Mesendoderm (in vitro differentiated cells): ENCODE data around the gene GLIPR1.

Experiments used
- DNase-seq: peaks from one replicate; pipeline ENCODE4 v3.0.0; 2013
- H2AK5ac ChIP-seq: 2 replicates; pipeline ENCODE4 v1.6.1; 2013; ENCODE audit warnings: low read length, inconsistent platforms
- H2BK120ac ChIP-seq: 2 replicates; pipeline ENCODE4 v1.6.1; 2013; ENCODE audit warnings: low read depth, mild to moderate bottlenecking, low read length, moderate library complexity, mixed read lengths
- H2BK15ac ChIP-seq: replicated peaks from 2 replicates; pipeline ENCODE4 v1.6.1; 2013; ENCODE audit warnings: low read depth, mild to moderate bottlenecking, moderate library complexity
- H2BK5ac ChIP-seq: 2 replicates; pipeline ENCODE4 v1.6.1; 2013; ENCODE audit warnings: low read length, inconsistent platforms
- H3K18ac ChIP-seq: 2 replicates; pipeline ENCODE4 v1.6.1; 2013; ENCODE audit warnings: mild to moderate bottlenecking, low read length, mixed read lengths
- H3K23ac ChIP-seq: one replicate; pipeline ENCODE4 v1.6.1; 2013; ENCODE audit warnings: low read length
- H3K27ac ChIP-seq: 2 replicates; pipeline ENCODE4 v1.5.1; 2013; ENCODE audit warnings: low read depth, mild to moderate bottlenecking, inconsistent platforms, low read length, moderate library complexity
- H3K27me3 ChIP-seq: 2 replicates; pipeline ENCODE4 v1.6.1; 2013; ENCODE audit warnings: low read length, control low read depth, mild to moderate bottlenecking, inconsistent platforms; ENCODE audit not compliant: insufficient read depth, poor library complexity
- H3K36me3 ChIP-seq: 2 replicates; pipeline ENCODE4 v1.6.1; 2013; ENCODE audit warnings: low read length, inconsistent platforms; ENCODE audit not compliant: control insufficient read depth, insufficient read depth
- H3K4ac ChIP-seq: one replicate; pipeline ENCODE4 v1.6.1; 2013; ENCODE audit warnings: low read depth, mild to moderate bottlenecking, low read length, moderate library complexity
- H3K4me1 ChIP-seq: 2 replicates; pipeline ENCODE4 v1.6.1; 2013; ENCODE audit warnings: low read depth, low read length, inconsistent platforms; ENCODE audit not compliant: control insufficient read depth
- H3K4me2 ChIP-seq: 2 replicates; pipeline ENCODE4 v1.6.1; 2013; ENCODE audit warnings: low read length
- H3K4me3 ChIP-seq: 2 replicates; pipeline ENCODE4 v1.5.1; 2013; ENCODE audit warnings: mild to moderate bottlenecking, low read length
- H3K56ac ChIP-seq: one replicate; pipeline ENCODE4 v1.6.1; 2013; ENCODE audit warnings: low read length
- H3K79me1 ChIP-seq: 2 replicates; pipeline ENCODE4 v1.6.1; 2013; ENCODE audit warnings: low read length, inconsistent platforms
- H3K79me2 ChIP-seq: 2 replicates; pipeline ENCODE4 v1.6.1; 2013; ENCODE audit warnings: mild to moderate bottlenecking, low read length; ENCODE audit not compliant: control insufficient read depth, insufficient read depth
- H3K9ac ChIP-seq: 2 replicates; pipeline ENCODE4 v1.6.1; 2013; ENCODE audit warnings: low read length, inconsistent platforms
- H4K5ac ChIP-seq: one replicate; pipeline ENCODE4 v1.6.1; 2013; ENCODE audit warnings: low read length
- H4K8ac ChIP-seq: one replicate; pipeline ENCODE4 v1.6.1; 2013; ENCODE audit warnings: low read depth, mild to moderate bottlenecking, control low read depth, low read length, moderate library complexity
- WGBS: extraction: QIAGEN DNeasy Blood & Tissue Kit; methylation state at CpG from one replicate; pipeline ENCODE4 v1.1.7; 2013; ENCODE audit warnings: low lambda C conversion rate, missing lambda C conversion rate; ENCODE audit not compliant: insufficient coverage; ENCODE audit errors: extremely low coverage; 5-methylcytosine and 5-hydroxymethylcytosine counted together

GLIPR1 gene

DNA sequence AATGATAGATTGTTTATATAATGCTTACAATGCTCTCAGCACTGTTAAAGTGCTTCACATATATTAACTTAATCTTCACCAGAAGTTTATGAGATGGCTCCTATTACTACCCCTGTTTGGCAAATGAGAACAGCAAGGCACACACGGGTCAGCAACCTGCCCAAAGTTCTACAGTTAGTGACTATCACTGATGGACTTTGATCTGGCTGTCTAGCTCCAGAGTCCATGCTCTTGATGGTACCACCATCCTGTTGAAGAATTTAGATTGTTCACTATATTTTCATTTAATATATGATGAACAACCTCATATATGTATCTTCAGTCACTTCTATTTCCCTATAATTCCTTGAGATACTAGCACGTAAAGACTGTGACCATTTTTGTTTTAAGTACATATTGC lies 10.6 kb downstream of the GLIPR1 start:
- Histone ChIP-seq H3K4me3 (no peak overlapping the region), H3K4me1 (no peaks in the 10 kb centered on the region), H2BK120ac (no peak overlapping the region), H3K9ac (no peak overlapping the region), H3K79me1 (no peaks in the 10 kb centered on the region), H4K5ac (no peak overlapping the region), H2BK5ac (no peak overlapping the region), H3K56ac (no peak overlapping the region), H3K27ac (no peak overlapping the region), H4K8ac (no peak overlapping the region), H2BK15ac (no peak overlapping the region), H3K4ac (no peak overlapping the region), H3K18ac (no peak overlapping the region), H3K4me2 (no peak overlapping the region), H3K27me3 (no peaks in the 10 kb centered on the region), H3K23ac (no peak overlapping the region), H2AK5ac (no peak overlapping the region), H3K36me3 (no peaks in the 10 kb centered on the region), H3K79me2 (no peaks in the 10 kb centered on the region)
- WGBS: no CpG with 5 or more reads among the region's 2 CpGs
- no peak for DNase-seq

DNA sequence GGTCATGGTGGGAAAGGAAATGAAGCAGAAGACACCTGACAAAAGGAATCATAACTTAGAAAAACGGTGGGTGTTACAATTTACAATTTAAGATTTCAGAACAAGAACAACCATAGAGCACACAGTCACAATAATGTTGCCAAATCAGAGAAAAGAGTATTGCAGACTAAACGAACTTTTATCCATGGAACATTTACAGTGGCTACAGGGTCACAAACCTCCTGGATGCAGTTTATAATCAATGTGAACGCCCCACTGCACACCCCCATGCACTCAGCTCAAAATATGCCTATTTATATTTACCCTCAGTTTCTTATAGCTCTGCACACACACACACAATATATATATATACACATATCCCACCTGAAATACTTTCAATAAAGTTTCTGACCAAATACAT lies 22.9 kb downstream of the GLIPR1 start:
- Histone ChIP-seq H3K9ac (no peak overlapping the region), H3K27ac (no peak overlapping the region), H3K4me1 (no peaks in the 10 kb centered on the region), H2AK5ac (no peak overlapping the region), H3K79me1 (no peaks in the 10 kb centered on the region), H3K4me2 (no peak overlapping the region), H2BK120ac (no peak overlapping the region), H3K4ac (no peak overlapping the region), H3K23ac (no peak overlapping the region), H3K18ac (no peak overlapping the region), H3K79me2 (peaks cover 9% of the 10 kb centered on the region), H2BK15ac (no peak overlapping the region), H3K56ac (no peak overlapping the region), H4K8ac (no peak overlapping the region), H2BK5ac (no peak overlapping the region), H4K5ac (no peak overlapping the region), H3K4me3 (no peak overlapping the region), H3K36me3 (no peaks in the 10 kb centered on the region), H3K27me3 (no peaks in the 10 kb centered on the region)
- no peak for DNase-seq
- no CpG with 5 or more reads among the region's 3 CpGs for WGBS

DNA sequence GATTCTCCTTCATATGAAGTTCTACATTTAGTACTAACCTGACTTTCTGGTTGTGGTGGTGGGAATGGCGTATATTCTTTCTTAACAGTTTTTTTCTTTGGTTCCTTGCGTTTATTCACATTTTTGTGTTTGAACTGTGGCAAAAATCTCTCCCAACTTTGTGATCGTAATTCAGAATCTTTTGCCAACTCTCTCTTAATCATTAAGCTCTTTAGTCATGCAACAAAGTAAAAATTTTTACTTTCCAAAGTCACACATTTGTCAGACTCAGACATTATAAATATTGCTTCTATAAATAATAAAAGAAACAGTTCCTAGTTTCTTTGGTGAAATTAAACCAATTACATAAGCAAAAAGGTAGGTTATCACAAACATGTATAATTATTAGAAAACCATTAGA lies 23.3 kb downstream of the GLIPR1 start:
- no peaks in the 10 kb centered on the region for H3K27me3 ChIP-seq
- H3K4me2 ChIP-seq: no peak overlapping the region
- H2BK5ac ChIP-seq: no peak overlapping the region
- peaks cover 12% of the 10 kb centered on the region for H3K79me2 ChIP-seq
- no peak overlapping the region for H4K5ac ChIP-seq
- H3K56ac ChIP-seq: no peak overlapping the region
- no peak overlapping the region for H3K4me3 ChIP-seq
- H2BK15ac ChIP-seq: no peak overlapping the region
- no peaks in the 10 kb centered on the region for H3K4me1 ChIP-seq
- no peak overlapping the region for H3K4ac ChIP-seq
- no peak overlapping the region for H3K9ac ChIP-seq
- no peak overlapping the region for H2BK120ac ChIP-seq
- H2AK5ac ChIP-seq: no peak overlapping the region
- H4K8ac ChIP-seq: no peak overlapping the region
- WGBS: no CpG with 5 or more reads among the region's 3 CpGs
- no peak for DNase-seq
- no peak overlapping the region for H3K27ac ChIP-seq
- no peaks in the 10 kb centered on the region for H3K36me3 ChIP-seq
- no peaks in the 10 kb centered on the region for H3K79me1 ChIP-seq
- H3K23ac ChIP-seq: no peak overlapping the region
- no peak overlapping the region for H3K18ac ChIP-seq

DNA sequence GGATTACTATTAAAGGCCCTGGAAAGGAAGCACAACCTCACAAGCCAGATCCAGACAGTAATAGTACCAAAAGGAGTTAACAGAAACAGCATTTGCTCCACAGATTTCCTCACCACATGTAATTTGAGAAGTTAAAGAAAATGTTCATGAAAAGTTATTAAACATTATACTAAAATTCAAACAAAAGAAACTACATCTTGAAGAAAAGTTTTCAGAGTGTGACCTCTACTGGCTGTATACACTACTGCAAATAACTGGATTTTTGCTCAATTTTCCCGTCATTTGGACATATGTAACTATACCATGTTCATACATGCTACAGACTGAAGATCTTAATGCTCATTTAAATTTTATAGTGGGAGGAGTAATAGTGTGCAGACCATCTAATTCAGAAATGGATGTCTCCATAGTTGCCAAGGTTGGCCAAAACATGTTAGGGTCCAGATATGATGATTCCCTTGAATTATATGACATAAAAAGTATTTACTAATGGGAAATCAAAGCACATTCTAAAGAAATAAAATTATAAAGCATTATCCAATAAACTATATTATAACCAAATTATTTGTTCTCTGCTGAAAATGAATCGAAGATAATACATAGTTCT lies 25.3 kb downstream of the GLIPR1 start:
- no peak overlapping the region for H3K56ac ChIP-seq
- peaks cover 31% of the 10 kb centered on the region for H3K79me2 ChIP-seq
- no peak overlapping the region for H2BK15ac ChIP-seq
- H3K4me2 ChIP-seq: no peak overlapping the region
- no peak overlapping the region for H2AK5ac ChIP-seq
- H3K23ac ChIP-seq: no peak overlapping the region
- no peak overlapping the region for H4K8ac ChIP-seq
- H3K4ac ChIP-seq: no peak overlapping the region
- no peaks in the 10 kb centered on the region for H3K79me1 ChIP-seq
- no peak for DNase-seq
- H3K27ac ChIP-seq: no peak overlapping the region
- H3K4me1 ChIP-seq: peaks cover 2% of the 10 kb centered on the region
- H3K27me3 ChIP-seq: no peaks in the 10 kb centered on the region
- H3K4me3 ChIP-seq: no peak overlapping the region
- no peak overlapping the region for H2BK5ac ChIP-seq
- H3K9ac ChIP-seq: no peak overlapping the region
- H3K36me3 ChIP-seq: no peaks in the 10 kb centered on the region
- no peak overlapping the region for H3K18ac ChIP-seq
- WGBS: 100% methylated on average over 1 of the region's 2 CpGs
- no peak overlapping the region for H4K5ac ChIP-seq
- H2BK120ac ChIP-seq: no peak overlapping the region

DNA sequence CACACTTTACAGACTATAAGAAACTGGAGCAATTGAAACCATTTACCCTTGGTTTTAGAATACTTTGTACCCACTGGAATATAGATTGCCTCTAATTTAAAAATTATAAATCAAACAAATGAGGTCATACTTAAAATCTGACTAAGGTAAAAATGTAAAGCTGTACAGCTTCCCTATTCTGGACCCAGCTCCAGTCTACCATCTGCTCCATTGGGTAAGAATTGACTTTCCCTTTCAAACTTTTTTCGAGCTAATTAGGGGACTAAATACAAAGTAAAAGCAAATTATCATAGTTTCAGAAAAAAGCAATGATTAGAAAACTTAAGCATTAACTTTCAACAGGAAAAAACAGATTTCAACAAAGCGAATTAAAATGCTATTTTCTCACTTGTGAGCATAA lies 26.5 kb downstream of the GLIPR1 start:
- Histone ChIP-seq H3K36me3 (no peaks in the 10 kb centered on the region), H3K27ac (no peak overlapping the region), H2AK5ac (no peak overlapping the region), H3K9ac (no peak overlapping the region), H3K79me2 (peaks cover 36% of the 10 kb centered on the region), H4K8ac (no peak overlapping the region), H4K5ac (no peak overlapping the region), H2BK15ac (no peak overlapping the region), H3K18ac (no peak overlapping the region), H3K23ac (no peak overlapping the region), H3K56ac (no peak overlapping the region), H3K4me2 (no peak overlapping the region), H3K4me1 (peaks cover 2% of the 10 kb centered on the region), H3K27me3 (no peaks in the 10 kb centered on the region), H2BK120ac (no peak overlapping the region), H2BK5ac (no peak overlapping the region), H3K4ac (no peak overlapping the region), H3K79me1 (no peaks in the 10 kb centered on the region), H3K4me3 (no peak overlapping the region)
- no peak for DNase-seq
- no CpG with 5 or more reads among the region's 2 CpGs for WGBS

DNA sequence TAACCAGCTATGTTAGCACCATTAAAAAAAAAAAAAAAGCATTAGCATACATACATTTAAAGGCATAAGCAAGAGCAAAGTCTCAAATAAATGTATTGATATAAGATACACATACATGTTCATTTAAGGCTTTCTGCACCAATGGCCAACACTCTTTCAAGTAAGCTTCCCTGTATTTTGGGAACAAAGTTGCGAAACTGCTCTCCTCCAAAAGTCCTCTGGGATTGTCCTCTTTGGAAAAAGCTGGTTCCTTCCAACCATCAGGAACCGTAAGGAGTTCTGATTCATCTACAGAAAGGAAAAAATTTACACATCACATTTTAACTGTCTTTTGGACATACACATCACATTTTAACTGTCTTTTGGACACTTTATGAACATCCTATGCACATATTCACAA lies 27.6 kb downstream of the GLIPR1 start:
- Histone ChIP-seq H3K79me1 (no peaks in the 10 kb centered on the region), H4K8ac (no peak overlapping the region), H2BK5ac (no peak overlapping the region), H2BK15ac (no peak overlapping the region), H3K9ac (no peak overlapping the region), H3K4ac (no peak overlapping the region), H4K5ac (no peak overlapping the region), H3K4me3 (no peak overlapping the region), H3K27me3 (no peaks in the 10 kb centered on the region), H3K79me2 (peaks cover 36% of the 10 kb centered on the region), H3K56ac (no peak overlapping the region), H3K18ac (no peak overlapping the region), H3K4me2 (no peak overlapping the region), H3K4me1 (peaks cover 2% of the 10 kb centered on the region), H3K23ac (no peak overlapping the region), H2AK5ac (no peak overlapping the region), H3K36me3 (no peaks in the 10 kb centered on the region), H3K27ac (no peak overlapping the region), H2BK120ac (no peak overlapping the region)
- no peak for DNase-seq
- WGBS: no CpG with 5 or more reads among the region's 2 CpGs
